Fibroblast of skin of scalp (primary cell): ENCODE results near the gene CCN6.
"Not testable (repeated sequence)": the region's sequence is repeated elsewhere in the genome, so short reads cannot be mapped to it uniquely, and the experiment has no call there.

Experiments
- DNase-seq: peaks from one replicate; pipeline ENCODE4 v3.0.0-alpha.2; 2013

Gene CCN6

GRCh38 chr6:112051251-112051740 is 2.6 kb upstream of the CCN6 start:
- DNase-seq, result not testable (repeated sequence)

DNA sequence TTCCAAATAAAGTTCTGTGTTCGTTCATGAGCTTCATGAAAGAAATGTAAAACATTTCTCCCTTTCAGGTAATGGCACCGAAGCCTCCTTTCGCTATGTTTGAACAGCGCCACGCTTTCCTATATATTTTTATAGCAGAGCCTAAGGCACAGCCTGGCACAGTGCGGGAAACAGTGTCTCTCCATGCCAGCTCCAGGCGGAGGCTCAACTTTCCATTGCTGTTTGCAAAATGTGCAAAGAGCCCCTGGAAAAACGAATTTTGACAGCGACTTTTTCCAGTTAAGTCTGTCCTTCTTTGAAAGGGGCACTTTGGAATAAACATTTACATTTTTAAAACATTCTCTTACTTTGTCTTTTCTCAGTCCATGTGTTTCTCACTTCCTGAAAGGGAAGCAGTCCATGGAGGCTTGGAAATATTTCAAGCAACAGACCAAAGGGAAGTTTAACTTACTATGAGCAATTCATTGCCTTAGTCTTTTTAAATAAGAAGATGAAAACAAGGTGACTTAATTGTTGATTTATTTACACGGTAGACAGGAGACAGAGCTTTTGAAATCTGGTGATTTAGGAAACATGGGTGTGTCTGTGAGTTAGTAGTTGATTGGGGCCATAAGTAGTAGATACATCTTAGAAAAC is 769 bp downstream of the CCN6 start:
- no peak for DNase-seq

DNA sequence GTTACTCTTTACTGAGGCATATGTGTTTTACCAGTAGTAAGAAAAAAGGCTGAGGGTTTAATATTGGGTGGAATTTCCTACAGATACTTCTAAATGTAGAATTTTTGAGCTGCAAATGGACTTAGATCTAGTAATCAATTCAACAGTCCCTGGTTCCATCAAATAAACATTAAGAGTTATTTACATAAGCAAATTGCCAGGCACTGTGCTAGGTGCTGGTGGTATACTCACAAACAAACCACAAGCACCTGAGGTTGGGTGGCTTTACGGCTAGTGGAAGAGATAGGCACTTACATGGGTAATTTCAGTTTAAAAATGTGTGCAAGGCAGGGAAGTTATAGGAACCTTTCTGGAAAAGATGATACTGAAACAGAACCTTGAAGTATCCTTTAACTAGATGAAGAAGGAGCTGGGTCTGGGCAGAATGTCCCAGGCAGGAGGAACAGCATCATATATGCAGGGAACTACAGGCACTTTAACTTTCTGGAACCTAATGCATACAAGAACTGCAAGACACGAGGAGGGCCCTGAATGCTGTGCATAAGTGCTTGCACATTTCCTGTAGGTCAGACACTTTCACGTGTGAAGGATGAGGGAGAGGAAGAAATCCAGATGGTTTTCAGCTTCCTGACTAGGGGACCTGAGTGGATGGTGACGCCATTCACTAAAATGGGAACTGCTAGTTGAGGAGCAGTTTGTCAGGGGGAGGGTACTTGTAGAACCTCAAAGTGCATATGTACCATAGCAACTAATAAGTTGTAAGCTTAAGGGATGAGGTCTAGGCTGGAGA is 4.5 kb downstream of the CCN6 start:
- no peak for DNase-seq

GRCh38 chr6:112061605-112062004 is 7.7 kb downstream of the CCN6 start:
- no peak for DNase-seq

DNA sequence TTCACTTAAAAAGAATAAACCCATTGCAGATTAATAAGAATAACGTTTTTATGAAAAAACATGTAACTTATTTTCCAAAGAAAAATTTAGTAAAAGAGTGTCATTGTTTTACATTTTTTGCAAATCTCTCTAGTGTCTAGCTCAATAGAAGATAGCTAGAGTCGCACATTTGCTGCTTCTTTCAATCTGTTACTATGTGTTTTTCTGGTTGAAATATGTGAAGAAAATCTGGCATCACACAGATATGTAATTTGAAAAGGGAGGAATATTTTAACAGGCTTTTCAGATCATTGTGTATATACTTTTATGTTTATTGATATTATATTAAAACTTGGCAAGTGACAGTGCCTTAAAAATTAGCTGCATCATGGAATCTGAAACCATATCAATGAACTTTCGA is 9.1 kb downstream of the CCN6 start:
- DNase-seq, result no peak

- DNase-seq, result no peak
Measured at GRCh38 chr6:112065426-112065986, 11.6 kb downstream of the CCN6 start.

- DNase-seq, result no peak
Measured at GRCh38 chr6:112066606-112067005, 12.7 kb downstream of the CCN6 start.

- no peak for DNase-seq
Measured at GRCh38 chr6:112081569-112081968, 27.7 kb downstream of the CCN6 start.

GRCh38 chr6:112085286-112086065 is 31.6 kb downstream of the CCN6 start:
- no peak for DNase-seq

GRCh38 chr6:112086744-112087135 is 32.8 kb downstream of the CCN6 start:
- peak; percentile 68 for DNase-seq

- peak; percentile 97 for DNase-seq
Measured at GRCh38 chr6:112087136-112087911, 33.4 kb downstream of the CCN6 start, which contains the start of the genes FAM229B and TUBE1. Gene FAM229B (plus strand): TSS chr6:112087591. CDS start chr6:112099284, 11,693 bp downstream. Gene TUBE1 (minus strand): TSS chr6:112087482. CDS start chr6:112087434, 48 bp downstream.

DNA sequence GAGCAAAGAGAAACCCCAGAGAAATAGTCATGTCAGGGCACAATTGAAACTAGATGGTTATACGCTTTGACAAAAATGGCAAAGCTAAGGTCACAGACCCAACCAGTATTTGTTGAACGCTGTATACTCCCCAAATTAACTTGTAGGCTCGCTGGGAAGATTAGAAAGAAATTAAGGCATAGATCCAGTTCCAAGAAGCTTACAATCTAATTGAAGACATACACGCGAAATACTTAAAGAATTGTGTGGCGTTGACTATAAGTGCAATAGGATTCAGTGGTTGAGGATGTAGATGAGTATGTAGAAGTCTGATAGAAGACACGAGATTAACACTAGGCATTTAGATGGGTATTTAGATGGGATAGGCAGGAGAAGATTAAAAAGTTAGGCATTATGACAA is 34.0 kb downstream of the CCN6 start:
- peak; percentile 7 for DNase-seq

DNA sequence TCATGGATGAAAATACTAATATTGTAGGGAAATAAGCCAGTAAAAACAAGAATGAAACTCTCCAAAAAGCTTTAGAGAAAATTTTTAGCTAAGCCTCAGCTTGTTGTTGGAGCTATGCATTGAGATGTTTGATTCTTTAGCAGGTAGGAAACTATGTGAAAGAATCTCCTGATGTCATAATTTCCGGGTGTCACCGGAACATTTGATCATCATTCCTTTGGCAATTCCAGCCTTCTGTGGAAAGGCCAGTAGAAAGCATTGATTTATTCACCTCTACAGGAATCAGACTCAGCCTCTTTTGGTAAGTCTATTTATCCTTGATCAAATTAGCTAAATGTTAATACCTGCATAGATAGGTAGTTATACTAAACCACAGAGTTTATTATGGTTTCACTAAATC is 43.0 kb downstream of the CCN6 start:
- no peak for DNase-seq

DNA sequence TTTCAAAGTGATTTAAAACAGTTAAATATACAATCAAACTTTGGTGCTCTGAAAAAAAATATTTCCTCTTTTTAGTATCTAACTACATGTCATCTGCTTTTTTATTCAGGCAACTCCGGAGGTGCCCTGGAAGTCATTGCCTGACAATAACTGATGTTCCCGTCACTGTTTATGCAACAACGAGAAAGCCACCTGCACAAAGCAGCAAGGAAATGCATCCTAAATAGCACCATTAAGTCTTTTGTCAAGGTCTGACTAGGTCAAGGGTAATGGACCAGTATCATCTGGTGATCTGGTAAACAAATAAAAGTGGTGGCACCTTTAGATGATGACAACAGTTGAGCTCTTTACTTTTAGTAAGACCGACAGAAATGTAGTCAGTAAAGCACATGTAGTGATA is 46.7 kb downstream of the CCN6 start:
- DNase-seq, result no peak

- DNase-seq, result not testable (repeated sequence)
Measured at GRCh38 chr6:112106026-112106425, 52.1 kb downstream of the CCN6 start.

DNA sequence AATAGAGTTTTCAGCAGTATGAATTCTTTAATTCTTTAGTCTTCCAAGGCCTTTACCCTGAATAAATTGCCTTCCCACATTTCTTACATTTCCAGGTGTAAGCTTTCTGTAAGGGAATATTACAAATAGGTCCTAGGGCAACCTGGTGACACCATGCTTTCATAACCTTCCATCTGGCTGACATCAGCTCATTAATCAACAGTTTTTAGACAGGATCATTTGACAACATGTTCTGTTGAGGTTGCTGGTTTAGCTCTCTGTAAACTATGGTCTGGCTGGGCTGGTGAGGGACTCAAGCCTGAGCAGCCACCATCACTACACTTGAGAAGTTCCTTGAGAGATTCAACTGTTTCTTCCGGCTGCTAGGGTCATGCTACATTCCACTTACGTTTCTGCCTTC is 52.7 kb downstream of the CCN6 start:
- DNase-seq, result no peak

- DNase-seq, result no peak
Measured at GRCh38 chr6:112109262-112109661, 55.4 kb downstream of the CCN6 start.

GRCh38 chr6:112113431-112113830 is 59.5 kb downstream of the CCN6 start:
- DNase-seq, result no peak

- DNase-seq, result no peak
Measured at GRCh38 chr6:112113918-112114317, 60.0 kb downstream of the CCN6 start.

GRCh38 chr6:112114577-112115223 is 60.8 kb downstream of the CCN6 start:
- DNase-seq, result no peak

- DNase-seq, result no peak
Measured at GRCh38 chr6:112116221-112116620, 62.3 kb downstream of the CCN6 start.
